ENCODE results near the gene HOXA6.

DNA sequence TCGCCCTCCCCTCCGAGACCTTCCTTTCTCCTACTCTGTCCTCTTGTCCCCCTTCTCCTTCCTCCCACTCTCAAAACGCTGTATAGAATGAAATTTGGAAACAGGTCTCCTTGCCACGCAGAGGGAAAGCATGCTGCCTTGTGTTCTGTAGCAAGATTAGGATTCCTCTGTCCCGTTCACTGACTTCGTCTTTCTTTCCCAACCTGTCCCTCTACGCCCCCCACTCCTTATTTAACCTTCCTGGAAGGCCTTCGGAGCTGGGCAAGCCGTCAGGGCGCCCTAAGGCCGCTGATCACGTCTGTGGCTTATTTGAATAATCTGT is 16.4 kb upstream of the HOXA6 start:
- TF ChIP-seq, protein P1, sequence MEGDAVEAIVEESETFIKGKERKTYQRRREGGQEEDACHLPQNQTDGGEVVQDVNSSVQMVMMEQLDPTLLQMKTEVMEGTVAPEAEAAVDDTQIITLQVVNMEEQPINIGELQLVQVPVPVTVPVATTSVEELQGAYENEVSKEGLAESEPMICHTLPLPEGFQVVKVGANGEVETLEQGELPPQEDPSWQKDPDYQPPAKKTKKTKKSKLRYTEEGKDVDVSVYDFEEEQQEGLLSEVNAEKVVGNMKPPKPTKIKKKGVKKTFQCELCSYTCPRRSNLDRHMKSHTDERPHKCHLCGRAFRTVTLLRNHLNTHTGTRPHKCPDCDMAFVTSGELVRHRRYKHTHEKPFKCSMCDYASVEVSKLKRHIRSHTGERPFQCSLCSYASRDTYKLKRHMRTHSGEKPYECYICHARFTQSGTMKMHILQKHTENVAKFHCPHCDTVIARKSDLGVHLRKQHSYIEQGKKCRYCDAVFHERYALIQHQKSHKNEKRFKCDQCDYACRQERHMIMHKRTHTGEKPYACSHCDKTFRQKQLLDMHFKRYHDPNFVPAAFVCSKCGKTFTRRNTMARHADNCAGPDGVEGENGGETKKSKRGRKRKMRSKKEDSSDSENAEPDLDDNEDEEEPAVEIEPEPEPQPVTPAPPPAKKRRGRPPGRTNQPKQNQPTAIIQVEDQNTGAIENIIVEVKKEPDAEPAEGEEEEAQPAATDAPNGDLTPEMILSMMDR (conservative IDR thresholded peaks at IDR 0.05; ENCODE audit: low read length) = no peak
- TF ChIP-seq EZH2phosphoT487 (IDR thresholded peaks at IDR 0.05; ENCODE audit: borderline replicate concordance, low read depth, low read length) = no peak
